ENCODE measurements around the gene PARP6. TPM values are rescaled to one million over a fixed set of nuclear protein-coding genes. Genes with fewer than 3 reads are reported as not detected.
"Not testable (repeated sequence)": the region's sequence is repeated elsewhere in the genome, so short reads cannot be mapped to it uniquely, and the experiment has no call there.

PARP6 gene
- total RNA-seq, 2 donors from 2014 or later, result 21.3 to 39.3 TPM

DNA sequence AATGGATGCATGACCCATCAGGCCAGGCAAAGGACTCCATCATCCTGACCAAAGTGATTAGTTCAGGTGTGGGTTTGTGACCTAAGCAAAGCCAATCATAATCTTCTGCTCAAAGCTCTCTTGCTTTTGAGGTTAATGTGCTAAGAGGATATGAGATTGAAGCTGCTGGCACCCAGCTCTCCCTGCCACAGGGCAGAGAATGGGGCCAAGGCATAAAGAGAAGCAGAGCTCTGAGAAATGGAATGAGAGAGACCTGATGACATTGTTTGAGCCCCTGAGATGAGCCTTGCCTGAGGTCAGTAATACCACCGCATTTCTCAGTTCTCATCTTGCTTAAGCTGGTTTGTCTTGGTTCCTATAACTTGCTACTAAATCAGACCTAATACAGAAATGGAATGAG, 6.4 kb upstream of the PARP6 start:
- DNase-seq, result no peak
- TF ChIP-seq, protein P1, sequence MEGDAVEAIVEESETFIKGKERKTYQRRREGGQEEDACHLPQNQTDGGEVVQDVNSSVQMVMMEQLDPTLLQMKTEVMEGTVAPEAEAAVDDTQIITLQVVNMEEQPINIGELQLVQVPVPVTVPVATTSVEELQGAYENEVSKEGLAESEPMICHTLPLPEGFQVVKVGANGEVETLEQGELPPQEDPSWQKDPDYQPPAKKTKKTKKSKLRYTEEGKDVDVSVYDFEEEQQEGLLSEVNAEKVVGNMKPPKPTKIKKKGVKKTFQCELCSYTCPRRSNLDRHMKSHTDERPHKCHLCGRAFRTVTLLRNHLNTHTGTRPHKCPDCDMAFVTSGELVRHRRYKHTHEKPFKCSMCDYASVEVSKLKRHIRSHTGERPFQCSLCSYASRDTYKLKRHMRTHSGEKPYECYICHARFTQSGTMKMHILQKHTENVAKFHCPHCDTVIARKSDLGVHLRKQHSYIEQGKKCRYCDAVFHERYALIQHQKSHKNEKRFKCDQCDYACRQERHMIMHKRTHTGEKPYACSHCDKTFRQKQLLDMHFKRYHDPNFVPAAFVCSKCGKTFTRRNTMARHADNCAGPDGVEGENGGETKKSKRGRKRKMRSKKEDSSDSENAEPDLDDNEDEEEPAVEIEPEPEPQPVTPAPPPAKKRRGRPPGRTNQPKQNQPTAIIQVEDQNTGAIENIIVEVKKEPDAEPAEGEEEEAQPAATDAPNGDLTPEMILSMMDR (IDR thresholded peaks at IDR 0.05), result no peak
- Histone ChIP-seq H3K9ac (ENCODE audit: low read depth in 2 of 2, low read length in 2 of 2) (no peak overlapping the region), H3K4me3 (no peak overlapping the region), H3K27me3 (no peaks in the 10 kb centered on the region), H3K36me3 (no peaks in the 10 kb centered on the region), H3K9me3 (no peaks in the 10 kb centered on the region), H3K4me1 (no peaks in the 10 kb centered on the region), H3K27ac (no peak overlapping the region)
- intact Hi-C loops (cut with DNase I), result no loop called here

- Histone ChIP-seq H3K4me1 (peaks cover 7% of the 10 kb centered on the region), H3K27me3 (no peaks in the 10 kb centered on the region), H3K9ac (ENCODE audit: low read depth in 2 of 2, low read length in 2 of 2) (no peak overlapping the region), H3K9me3 (no peaks in the 10 kb centered on the region), H3K36me3 (no peaks in the 10 kb centered on the region), H3K27ac (no peak overlapping the region), H3K4me3 (no peak overlapping the region)
- TF ChIP-seq, protein P1 (IDR thresholded peaks at IDR 0.05), result no peak
- intact Hi-C loops (cut with DNase I), result no loop called here
- DNase-seq, result no peak
Observed at GRCh38 chr15:72276326-72276700, 4.0 kb upstream of the PARP6 start.

DNA sequence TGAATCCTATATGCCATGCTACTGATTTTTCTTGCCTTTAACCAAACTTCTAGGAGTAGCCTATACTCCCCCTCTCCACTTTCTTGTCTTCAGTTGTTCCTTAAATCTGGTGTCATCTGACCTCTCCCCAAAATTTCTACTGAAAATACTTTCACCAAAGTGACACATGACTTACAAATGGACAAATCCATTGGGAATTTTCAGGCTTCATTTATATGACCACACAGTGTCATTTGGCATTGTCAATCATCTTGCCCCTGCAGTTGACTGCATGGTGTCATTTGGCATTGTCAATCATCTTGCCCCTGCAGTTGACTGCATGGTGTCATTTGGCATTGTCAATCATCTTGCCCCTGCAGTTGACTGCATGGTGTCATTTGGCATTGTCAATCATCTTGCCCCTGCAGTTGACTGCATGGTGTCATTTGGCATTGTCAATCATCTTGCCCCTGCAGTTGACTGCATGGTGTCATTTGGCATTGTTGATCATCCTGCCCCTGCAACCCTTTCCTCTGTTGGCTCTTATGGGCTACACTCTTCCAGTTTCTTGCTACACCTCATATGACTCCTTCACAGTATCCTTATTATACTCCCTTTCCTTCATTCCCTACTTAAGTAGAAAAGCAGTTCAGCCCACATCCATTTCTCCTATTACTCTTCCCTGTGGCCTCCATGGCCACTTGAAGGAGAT, 3.4 kb upstream of the PARP6 start:
- intact Hi-C loops (cut with DNase I); H3K4me1 ChIP-seq; H3K9me3 ChIP-seq; H3K4me3 ChIP-seq; H3K27me3 ChIP-seq; H3K27ac ChIP-seq; H3K9ac ChIP-seq (ENCODE audit: low read depth in 2 of 2, low read length in 2 of 2); DNase-seq; H3K36me3 ChIP-seq: not testable (repeated sequence)

DNA sequence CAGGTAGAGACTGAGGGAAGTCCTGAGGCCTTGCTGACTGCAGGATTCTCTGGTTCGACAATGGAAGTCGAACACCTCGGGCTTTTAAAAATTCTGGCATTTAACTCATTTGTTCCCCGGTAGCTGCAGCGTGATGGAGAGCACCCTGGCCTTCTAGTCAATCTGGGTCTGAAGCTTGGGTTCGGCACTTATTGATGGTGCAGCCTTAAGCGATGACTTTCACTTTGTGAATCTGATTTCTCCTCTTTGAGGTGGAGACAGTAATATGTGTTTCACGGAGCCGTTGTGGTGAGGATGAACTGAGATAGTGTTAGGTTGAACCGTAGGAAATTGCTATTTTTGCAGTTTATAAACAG, 621 bp upstream of the PARP6 start:
- no peak for DNase-seq
- Histone ChIP-seq H3K9me3 (no peaks in the 10 kb centered on the region), H3K4me3 (peak overlapping the region; percentile 27), H3K4me1 (peaks cover 7% of the 10 kb centered on the region), H3K27ac (peak overlapping the region; percentile 28), H3K27me3 (no peaks in the 10 kb centered on the region), H3K9ac (ENCODE audit: low read depth in 2 of 2, low read length in 2 of 2) (peak overlapping the region; percentile 5 to 51), H3K36me3 (no peaks in the 10 kb centered on the region)
- TF ChIP-seq, protein P1 (IDR thresholded peaks at IDR 0.05), result no peak
- intact Hi-C loops (cut with DNase I), result loop anchor here (5.0 kb wide), 2 partner anchors 41 to 76 kb away; partner anchors contain the start of genes GRAMD2A and PKM

DNA sequence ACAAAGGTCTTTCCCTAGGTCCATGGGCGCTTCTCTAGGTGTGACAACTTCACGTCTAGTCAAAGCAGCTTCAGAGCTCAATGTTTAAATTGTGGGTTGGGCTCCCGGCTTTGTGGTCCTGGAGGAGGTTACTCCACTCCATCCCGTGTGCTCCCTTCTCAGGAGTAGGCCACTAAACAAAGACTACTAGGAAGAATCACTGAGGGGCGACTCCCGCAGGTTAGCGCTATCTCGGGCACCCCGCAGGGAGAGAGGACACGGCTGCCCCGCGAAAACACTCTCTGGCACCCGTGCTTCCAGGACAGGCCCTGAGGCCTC, 500 bp downstream of the PARP6 start:
- TF ChIP-seq, protein P1 (IDR thresholded peaks at IDR 0.05), result no peak
- Histone ChIP-seq H3K27ac (peak overlapping the region; percentile 67), H3K9ac (ENCODE audit: low read depth in 2 of 2, low read length in 2 of 2) (peak overlapping the region; percentile 74 to 90), H3K4me1 (peaks cover 7% of the 10 kb centered on the region), H3K9me3 (no peaks in the 10 kb centered on the region), H3K4me3 (peak overlapping the region; percentile 80), H3K27me3 (no peaks in the 10 kb centered on the region), H3K36me3 (no peaks in the 10 kb centered on the region)
- intact Hi-C loops (cut with DNase I), result loop anchor here (5.0 kb wide), 2 partner anchors 40 to 75 kb away; partner anchors contain the start of genes GRAMD2A and PKM
- DNase-seq, result no peak

DNA sequence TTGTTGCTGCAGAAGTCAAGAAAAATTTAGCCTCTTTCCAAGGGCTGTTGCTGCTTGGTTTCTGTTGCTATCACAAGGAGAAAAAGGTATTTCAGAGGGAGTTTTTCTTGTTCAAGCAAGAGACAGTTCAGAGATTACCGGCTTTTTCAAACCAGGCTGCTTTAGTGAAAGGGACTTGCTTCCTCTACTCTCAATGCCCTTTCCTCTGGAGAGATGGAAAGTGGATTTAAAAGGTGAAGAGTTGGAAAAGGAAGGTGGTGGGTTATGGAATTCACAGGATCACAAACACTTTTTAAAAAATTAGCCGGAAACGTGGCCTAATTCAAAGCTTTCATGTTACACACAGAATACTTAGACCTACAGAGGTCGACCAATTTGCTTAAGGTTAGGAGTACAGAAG, 1.1 kb downstream of the PARP6 start:
- Histone ChIP-seq H3K4me1 (peaks cover 7% of the 10 kb centered on the region), H3K27ac (no peak overlapping the region), H3K36me3 (no peaks in the 10 kb centered on the region), H3K27me3 (no peaks in the 10 kb centered on the region), H3K9ac (ENCODE audit: low read depth in 2 of 2, low read length in 2 of 2) (no peak overlapping the region), H3K9me3 (no peaks in the 10 kb centered on the region), H3K4me3 (no peak overlapping the region)
- TF ChIP-seq, protein P1 (IDR thresholded peaks at IDR 0.05), result no peak
- intact Hi-C loops (cut with DNase I), result loop anchor here (5.0 kb wide), 2 partner anchors 39 to 74 kb away; partner anchors contain the start of genes GRAMD2A and PKM
- DNase-seq, result no peak

Data from colonic mucosa (tissue), 4 donors.